ENCODE results near the gene KDM6A.
"Not testable (repeated sequence)": the region's sequence is repeated elsewhere in the genome, so short reads cannot be mapped to it uniquely, and the experiment has no call there.

Gene KDM6A

DNA sequence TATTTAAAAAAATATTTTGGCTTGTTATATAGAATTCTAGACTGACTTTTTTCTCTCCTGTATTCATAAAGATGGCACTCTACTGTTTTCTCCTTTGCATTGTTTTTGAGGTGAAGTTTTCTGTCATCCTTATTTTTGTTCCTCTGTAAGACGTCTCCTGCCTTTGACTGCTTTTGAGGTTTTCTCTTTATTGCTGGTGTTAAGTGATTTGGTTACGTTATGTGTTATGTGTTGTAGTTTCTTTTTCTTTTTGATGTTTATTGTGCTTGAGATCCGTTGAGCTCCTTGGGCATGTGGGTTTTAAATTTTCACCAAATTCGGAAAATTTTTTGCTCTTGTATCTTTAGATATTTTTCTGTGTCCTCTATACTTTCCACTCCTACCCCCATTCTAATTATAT is 50.0 kb downstream of the KDM6A start:
- no peak for DNase-seq (ENCODE audit: low read depth in 3 of 3)

DNA sequence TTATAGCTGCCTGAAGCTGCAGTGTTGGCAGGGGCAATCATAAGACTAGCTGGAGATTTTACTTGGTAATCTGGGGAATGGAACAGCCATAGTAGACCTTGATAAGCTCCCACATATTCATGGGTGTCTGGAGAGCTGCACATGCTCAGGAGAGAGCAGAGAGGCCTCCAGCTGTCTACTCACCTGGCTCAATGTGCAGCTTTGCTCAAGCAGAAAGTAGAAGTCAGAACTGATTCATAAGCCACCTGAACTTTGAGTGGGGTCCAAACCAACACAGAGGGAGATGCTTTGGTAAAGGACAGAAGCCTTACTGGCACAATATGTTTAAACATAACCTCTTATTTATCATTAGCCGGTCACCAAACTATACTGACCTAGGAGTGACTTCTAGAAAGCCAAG is 54.4 kb downstream of the KDM6A start:
- no peak for DNase-seq (ENCODE audit: low read depth in 3 of 3)

DNA sequence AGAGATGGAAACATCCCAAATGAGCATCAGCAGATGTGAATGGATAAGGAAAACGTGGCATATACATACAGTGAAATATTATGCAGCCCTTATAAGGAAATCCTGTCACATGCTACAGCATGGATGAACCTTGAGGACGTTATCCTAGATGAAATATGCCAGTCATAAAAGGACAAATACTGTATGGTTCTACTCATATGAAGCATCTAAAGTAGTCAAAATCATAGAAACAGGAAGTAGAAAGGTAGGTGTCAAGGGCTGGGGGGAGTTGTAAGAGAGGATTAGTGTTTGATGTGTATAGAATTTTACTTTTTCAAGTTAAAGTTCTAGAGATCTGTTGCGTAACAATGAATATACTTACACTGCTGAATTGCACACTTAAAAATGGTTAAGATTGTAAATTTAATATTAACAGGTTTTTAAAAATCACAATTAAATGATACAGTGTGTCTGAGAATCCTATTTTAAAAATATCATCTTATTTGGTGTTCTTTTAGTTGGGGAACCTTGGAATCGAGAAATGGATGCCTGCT is 58.5 kb downstream of the KDM6A start:
- no peak for DNase-seq (ENCODE audit: low read depth in 3 of 3)

DNA sequence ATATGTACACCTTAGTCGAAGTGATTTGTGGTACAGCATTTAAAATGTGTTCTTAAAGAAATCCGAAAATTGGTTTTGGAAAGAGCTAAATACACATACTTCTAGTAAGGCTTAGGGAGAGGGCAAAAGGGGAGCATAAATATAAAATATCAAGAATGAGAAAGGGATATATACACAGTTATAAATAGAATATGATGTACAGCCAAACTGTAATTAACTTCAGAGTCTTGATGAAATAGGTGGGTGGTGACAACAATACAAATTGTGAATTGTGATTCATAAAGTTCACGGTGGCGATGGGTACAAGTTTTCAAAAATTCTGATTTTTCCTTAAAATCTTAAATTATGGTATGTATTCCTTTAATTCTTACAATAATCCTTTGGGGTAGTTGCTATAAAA is 62.2 kb downstream of the KDM6A start:
- DNase-seq (ENCODE audit: low read depth in 3 of 3) = no peak

DNA sequence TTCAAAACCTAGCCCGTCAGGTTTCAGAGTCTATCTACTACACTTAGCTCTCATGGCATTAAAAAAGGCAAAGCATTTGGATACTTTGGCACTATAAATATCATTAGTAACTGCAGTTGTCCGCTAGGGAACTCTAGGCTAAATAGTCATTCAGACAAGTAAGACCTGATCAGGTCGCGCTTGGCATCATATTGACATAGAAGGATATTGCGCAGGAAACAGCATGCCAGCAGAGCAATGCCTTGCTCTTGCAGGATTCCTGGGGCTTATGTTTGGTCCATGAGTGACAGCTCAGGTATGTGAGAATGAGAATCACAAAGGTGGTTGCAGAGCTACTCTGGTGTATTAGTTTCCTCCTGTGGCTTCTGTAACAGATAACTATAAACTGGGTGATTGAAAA is 62.7 kb downstream of the KDM6A start:
- no peak for DNase-seq (ENCODE audit: low read depth in 3 of 3)

DNA sequence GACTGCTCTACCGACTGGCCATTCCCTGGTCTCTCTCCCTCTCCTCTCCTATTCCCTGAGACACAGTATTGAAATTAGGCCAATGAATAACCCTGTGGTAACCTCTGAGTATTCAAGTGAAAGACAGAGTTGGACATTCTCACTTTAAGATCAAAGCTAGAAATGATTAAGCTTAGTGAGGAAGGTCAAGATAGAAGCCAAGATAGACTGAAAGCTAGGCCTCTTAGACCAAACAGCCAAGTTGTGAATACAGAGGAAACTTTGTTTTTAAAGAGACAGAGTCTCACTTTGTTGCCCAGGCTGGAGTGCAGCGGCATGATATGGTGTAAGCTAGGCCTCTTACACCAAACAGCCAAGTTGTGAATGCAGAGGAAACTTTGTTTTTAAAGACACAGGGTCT is 64.6 kb downstream of the KDM6A start:
- no peak for DNase-seq (ENCODE audit: low read depth in 3 of 3)

DNA sequence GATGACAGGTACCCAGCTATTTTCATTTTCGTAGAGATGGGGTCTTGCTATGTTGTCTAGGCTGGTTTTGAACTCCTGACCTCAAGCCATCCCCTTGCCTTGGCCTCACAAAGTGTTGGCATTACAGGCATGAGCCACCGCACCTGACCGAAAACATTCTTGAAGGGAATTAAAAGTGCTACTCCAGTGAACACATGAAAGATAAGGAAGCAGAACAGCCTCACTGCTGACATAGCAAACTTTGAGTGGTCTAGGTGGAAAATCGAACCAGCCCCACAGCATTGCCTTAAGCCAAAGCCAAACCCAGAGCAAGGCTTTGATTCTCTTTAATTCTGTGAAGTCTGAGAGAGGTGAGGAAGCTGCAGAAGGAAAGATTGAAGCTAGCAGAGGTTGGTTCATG is 65.1 kb downstream of the KDM6A start:
- no peak for DNase-seq (ENCODE audit: low read depth in 3 of 3)

DNA sequence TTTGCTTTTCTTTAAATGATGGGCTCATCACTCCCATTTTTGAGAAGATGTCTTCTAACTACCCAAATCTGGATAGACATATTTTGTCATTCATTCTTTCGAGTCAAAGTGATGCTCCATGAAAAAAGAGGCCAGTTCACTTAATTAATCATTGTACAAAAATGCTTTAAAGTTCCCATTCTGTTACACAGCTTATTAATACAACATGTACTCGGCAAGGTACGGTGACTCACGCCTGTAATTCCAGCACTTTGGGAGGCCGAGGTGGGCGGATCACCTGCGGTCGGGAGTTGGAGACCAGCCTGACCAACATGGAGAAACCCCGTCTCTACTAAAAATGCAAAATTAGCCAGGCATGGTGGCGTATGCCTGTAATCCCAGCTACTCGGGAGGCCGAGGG is 67.6 kb downstream of the KDM6A start:
- DNase-seq (ENCODE audit: low read depth in 3 of 3) = not testable (repeated sequence)

DNA sequence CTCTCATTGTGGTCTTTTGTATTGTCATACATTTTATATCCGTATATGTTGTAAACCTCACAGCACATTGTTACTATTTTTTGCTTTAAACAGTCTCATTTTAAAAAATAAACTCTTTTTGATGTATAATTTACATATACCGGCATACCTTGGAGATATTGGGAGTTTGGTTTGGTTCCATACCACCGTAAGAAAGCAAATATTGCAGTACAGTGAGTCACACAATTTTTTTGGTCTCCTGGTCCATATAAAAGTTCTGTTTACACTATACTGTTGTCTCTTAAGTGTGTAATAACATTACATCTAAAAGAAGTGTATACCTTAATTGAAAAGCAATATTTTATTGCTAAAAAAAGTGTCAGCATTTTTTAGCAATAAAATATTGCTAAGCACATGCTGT is 70.0 kb downstream of the KDM6A start:
- DNase-seq (ENCODE audit: low read depth in 3 of 3) = no peak

DNA sequence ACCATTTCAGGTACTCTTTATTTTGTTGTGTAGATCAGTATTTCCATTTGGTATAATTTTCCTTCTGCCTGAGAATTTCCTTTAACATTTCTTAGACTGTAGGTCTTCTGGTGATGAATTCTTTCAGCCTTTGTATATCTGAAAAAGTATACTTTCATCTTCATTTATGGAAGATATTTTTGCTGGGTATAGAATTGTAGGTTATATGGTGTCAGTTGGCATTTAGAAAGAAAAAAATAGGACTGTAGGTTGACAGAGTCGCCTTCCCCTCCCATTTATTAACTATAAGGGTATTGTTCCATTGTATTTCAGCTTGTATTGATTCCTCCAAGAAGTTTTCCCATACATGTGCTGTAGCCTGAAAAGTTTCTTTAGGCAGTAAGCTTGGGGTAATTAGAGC is 71.9 kb downstream of the KDM6A start:
- DNase-seq (ENCODE audit: low read depth in 3 of 3) = no peak

DNA sequence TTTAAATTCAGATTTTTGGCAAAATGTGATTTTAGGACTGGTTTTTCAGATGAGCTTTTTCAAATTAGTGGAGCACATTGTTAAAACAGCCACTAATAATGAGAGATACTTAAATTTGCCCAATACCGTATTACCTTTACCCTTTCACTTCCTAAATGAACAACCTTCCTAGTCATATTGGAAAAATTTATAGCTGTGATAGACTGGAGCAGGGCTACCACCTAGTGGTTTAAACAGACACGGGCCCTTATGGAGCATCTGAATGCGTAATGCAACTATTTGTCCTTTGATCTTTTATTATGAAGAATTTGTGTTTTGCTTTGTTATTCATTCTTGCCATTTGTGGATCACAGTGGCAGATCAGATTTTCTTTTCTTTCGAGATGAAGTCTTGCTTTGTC is 72.7 kb downstream of the KDM6A start:
- peak in 1 of 3 experiments; percentile 8 for DNase-seq (ENCODE audit: low read depth in 3 of 3)

DNA sequence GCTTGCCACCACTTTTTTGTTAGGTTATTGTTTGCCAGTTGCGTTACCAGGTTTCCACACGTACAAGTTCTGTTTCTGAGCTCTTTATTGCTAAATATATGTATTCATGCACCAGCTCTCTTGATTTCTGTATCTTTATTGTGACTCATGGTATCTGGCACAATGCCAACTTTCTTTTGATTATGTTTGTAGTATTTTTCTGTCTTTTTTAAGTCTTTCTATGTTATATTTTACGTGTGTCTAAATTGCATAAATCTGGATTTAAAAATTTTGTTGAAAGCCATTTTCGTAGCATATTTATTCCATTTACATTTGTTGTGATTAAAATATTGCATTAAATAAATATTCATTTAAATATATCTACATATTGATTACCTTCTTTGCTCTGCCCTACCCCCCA is 73.8 kb downstream of the KDM6A start:
- no peak for DNase-seq (ENCODE audit: low read depth in 3 of 3)

DNA sequence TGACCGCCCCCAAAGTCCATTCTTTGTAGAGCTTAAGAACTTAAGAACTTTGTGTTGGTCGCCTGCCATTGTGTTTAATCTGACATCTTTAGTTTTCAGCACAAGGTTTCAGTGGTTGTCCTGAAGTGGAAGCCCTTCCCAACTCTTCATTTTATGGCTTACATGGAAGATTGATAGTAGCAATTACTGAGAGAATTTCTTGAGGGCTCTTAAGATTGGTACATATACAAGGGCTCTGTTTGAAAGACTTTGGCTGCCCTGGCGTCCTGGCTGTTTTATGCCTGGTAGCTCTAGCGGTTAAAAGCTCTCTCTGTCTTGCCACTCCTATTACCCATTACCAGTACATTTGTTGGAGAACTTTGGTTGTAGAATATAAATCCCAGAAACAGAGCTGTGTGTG is 75.0 kb downstream of the KDM6A start:
- no peak for DNase-seq (ENCODE audit: low read depth in 3 of 3)

DNA sequence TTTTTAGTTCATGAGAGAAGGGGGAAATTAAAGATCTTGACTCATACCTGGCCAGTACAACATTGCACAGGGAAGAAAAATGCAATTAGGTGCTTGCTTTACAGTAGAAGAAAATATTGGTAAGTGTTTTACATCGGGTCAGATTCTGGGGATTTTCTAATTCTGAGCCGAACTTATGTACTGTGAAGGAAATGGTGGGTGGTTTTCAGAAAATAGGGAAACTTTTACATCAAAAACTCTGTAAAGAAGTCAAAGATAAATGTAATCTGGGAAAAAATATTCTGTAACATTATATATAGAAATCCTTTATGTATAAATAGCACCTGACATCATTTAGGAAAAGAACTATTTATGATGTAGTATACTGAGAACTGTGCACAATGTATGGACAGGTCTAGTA is 75.4 kb downstream of the KDM6A start:
- DNase-seq (ENCODE audit: low read depth in 3 of 3) = no peak

DNA sequence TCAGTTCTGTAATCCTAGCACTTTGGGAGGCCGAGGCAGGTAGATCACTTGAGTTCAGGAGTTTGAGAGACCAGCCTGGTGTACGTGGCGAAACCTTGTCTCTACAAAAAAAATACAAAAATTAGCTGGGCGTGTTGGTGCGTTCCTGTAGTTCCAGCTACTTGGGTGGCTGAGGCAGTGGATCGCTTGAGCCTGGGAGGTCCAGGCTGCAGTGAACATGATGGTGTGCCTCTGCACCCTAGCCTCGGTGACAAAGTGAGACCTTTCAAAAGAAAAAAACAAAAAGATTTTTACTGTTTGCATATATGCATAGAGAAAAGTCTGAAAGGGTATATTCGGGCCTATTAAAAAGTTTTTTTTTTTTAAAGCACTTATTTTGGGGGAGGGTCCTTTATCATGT is 76.1 kb downstream of the KDM6A start:
- DNase-seq (ENCODE audit: low read depth in 3 of 3) = no peak

DNA sequence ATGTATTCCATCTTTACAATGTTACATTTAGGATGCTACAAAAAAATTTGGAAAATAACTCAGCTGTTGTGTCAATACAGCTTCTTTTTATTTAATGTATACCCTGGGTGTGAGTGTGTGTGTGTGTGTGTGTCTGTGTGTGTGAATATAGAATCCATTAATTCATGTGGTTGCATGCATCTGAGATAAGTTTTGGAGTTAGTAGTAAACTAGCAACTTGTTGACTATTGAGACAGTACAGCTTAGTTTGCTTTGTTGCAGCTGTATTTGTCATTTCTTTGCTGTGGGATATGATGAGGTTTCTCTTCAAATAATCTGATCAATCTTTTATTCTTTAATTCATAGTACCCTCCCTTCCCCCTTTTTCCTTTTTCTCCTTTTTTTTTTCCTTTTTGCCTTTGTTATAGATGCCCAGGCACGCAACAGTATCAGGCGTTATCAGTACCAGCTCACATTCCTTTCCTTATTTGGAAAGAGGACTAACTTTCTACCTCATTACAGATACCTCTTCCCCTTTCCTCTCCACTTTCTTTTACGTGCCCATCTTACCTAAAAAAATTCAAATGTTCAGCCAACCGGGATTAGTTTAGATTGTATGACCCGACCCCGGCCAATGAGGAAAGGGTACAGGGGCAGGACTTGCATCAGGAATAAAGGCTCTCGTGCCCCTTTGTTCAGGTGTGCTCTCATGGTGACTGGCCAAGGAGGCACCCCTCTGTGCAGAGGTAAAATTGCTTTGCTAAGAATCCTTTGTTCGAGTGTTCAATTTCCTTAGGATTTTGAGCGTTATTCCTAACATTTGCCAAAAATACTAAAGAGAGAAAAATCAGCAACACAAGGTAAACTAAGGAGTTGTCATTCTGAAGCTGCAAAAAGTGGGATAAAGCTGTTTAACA is 77.7 kb downstream of the KDM6A start:
- not testable (repeated sequence) for DNase-seq (ENCODE audit: low read depth in 3 of 3)

DNA sequence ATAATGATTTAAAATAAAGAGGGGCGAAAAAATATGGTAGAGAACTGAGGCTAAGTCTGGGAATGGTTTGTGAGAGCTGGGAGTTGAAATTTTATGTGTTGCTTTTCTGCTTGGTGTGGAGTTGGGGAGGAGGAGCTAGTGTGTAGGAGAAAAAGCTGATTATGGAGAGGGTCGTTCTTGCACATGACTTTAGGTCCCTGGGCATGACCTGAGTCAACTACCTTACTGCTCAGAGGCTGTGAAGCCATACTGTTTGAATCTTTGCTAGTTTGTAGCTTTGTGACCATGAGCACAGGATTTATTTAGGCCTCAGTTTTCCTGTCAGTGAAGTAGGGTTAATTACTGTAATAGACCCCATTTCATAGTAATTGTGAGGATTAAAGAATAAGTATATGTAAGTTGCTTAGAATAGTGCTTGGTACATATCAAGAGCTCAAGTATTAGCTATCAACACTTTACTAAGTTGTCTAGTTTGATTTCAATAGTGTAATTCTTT is 78.6 kb downstream of the KDM6A start:
- no peak for DNase-seq (ENCODE audit: low read depth in 3 of 3)

DNA sequence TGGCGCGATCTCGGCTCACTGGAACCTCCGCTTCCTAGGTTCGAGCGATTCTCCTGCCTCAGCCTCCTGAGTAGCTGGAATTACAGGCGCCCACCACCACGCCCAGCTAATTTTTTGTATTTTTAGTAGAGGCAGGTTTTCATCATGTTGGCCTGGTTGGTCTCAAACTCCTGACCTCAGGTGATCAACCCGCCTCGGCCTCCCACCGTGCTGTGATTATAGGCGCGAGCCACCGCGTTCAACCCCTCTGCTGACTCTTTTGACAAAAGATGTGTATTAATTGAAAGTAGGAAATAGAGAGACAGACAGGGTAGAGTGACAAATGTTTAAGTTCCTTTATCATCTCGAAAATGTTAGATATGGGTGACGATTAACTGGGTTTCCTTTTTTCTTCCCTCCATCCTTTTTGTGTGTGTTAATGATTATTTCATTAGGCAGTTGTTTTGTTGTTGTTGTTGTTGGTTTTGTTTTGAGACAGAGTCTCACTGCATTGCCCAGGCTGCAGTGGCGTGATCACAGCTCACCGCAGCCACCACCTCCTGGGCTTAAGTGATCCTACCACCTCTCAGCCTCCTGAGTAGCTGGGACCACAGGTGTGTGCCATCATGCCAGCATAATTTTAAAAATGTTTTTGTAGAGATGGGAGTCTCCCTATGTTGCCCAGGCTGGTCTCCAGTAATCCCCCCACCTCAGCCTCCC is 79.5 kb downstream of the KDM6A start:
- DNase-seq (ENCODE audit: low read depth in 3 of 3) = no peak

DNA sequence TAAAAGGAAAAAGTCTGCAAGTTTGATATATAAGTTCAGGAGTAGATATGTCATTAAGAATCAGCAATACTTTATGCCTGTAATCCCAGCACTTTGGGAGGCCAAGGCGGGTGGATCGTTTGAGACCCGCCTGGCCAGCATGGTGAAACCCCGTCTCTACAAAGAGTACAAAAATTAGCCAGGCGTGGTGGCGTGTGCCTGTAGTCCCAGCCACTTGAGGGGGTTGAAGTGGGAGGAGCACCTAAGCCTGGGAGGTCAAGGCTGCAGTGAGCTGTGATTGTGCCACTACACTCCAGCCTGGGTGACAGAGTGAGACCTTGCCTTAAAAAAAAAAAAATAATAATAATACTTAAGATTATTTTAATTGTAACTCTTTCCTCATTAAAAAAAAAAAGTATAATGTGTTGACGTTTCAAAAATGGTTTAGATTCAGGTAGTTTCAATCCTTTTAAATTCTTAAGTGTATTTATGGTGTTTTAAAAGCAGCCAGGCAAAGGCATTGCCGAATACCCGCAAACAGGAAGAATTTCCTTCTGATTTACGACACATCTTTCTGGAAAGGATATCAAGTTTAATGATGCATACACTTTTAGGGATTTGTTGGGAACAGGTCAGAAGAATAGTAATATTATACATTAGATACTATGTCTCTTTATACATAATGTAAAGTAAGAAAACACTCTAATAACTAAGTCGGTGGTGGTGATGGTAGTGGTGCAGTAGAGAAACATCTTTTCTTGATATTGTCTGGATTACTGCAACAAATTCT is 80.9 kb downstream of the KDM6A start:
- no peak for DNase-seq (ENCODE audit: low read depth in 3 of 3)

DNA sequence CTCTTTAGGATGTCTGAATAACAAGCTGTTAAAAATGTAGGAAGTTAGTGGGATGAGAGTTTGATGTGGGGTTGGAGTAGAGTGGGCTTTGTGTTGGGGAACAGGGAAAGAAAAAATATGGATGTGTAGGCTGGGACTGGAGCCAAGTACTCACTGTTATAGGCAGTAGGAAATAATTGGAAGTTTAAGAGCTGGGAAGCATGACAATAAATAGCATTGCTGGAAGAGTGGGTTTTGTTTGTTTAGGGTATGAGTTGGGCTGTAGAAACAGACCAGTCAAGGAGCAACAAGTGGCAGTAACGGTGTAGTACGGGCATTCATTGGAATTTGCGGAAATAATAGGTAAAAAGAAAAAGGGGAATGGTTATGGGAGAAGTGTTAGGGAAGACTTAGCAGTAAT is 81.6 kb downstream of the KDM6A start:
- DNase-seq (ENCODE audit: low read depth in 3 of 3) = no peak

DNA sequence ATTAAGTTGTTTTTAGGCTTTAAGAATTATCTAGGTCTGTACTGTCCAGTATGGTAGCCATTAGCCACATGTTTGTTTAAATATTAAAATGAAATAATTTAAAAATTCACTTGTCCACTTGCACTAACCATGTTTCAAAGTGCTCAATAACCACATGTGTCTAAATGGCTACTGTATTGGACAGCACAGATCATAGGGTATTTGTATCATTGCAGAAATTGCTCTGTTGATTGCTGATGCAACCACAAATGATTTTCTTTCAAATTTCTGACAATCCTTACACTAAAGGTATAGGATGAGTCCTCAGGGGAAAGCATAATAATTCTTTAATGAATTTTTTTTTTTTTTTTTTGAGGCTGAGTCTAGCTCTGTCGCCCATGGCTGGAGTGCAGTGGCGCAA is 84.9 kb downstream of the KDM6A start:
- no peak for DNase-seq (ENCODE audit: low read depth in 3 of 3)

DNA sequence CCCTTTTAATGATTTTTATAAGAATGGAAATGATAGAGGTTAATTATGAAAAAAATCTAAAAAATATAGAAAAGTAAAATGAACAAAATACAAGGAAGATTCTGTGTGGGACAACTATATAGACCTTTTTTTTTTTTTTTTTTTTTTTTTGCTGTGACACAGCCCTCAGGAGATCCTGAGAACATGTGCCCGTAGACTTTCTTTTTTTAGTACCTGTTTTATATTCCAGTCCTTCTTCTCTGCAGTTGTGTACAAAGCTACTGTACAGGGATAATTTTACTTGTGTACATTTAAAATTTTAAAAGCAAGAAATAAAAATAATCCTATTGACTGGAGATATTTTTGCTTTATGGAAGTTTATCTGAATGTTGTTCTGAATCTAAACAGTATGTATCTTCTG is 85.5 kb downstream of the KDM6A start:
- no peak for DNase-seq (ENCODE audit: low read depth in 3 of 3)

All from stimulated activated CD4-positive, alpha-beta T cell treated with anti-CD3 and anti-CD28 coated beads, TNF-alpha, amount 100 ng/mL, for 24 hours (primary cell).